IPS-20b (cell line): ENCODE measurements around the gene NAV3.

Source experiments
- H3K27ac ChIP-seq: one replicate; pipeline ENCODE4 v1.5.1; 2013; ENCODE audit warnings: low read length
- H3K27me3 ChIP-seq: 2 replicates; pipeline ENCODE4 v1.6.1; 2013; ENCODE audit warnings: mild to moderate bottlenecking, low read length, inconsistent platforms; ENCODE audit not compliant: insufficient read depth
- H3K36me3 ChIP-seq: 2 replicates; pipeline ENCODE4 v1.6.1; 2013; ENCODE audit warnings: low read depth, mild to moderate bottlenecking, inconsistent platforms, low read length, moderate library complexity; ENCODE audit not compliant: insufficient read depth
- H3K4me1 ChIP-seq: 2 replicates; pipeline ENCODE4 v1.6.1; 2013; ENCODE audit warnings: mild to moderate bottlenecking, control low read depth, inconsistent platforms, low read length, moderate library complexity; ENCODE audit not compliant: insufficient read depth
- H3K4me3 ChIP-seq: 2 replicates; pipeline ENCODE4 v1.5.1; 2013; ENCODE audit warnings: mild to moderate bottlenecking, low read length, inconsistent platforms
- H3K9ac ChIP-seq: 2 replicates; pipeline ENCODE4 v1.6.1; 2013; ENCODE audit warnings: low read depth, mild to moderate bottlenecking, inconsistent platforms, low read length, moderate library complexity
- H3K9me3 ChIP-seq: 2 replicates; pipeline ENCODE4 v1.6.1; 2013; ENCODE audit warnings: mild to moderate bottlenecking, low read depth, low read length, inconsistent platforms; ENCODE audit not compliant: insufficient read depth

Gene NAV3

GRCh38 chr12:77932216-77932615, 101.5 kb downstream of the NAV3 start:
- Histone ChIP-seq H3K4me1 (no peaks in the 10 kb centered on the region), H3K27ac (no peak overlapping the region), H3K4me3 (no peak overlapping the region), H3K27me3 (no peaks in the 10 kb centered on the region), H3K36me3 (no peaks in the 10 kb centered on the region), H3K9ac (no peak overlapping the region), H3K9me3 (no peaks in the 10 kb centered on the region)

GRCh38 chr12:77938301-77938700, 107.6 kb downstream of the NAV3 start:
- Histone ChIP-seq H3K9ac (no peak overlapping the region), H3K4me3 (no peak overlapping the region), H3K4me1 (no peaks in the 10 kb centered on the region), H3K27me3 (no peaks in the 10 kb centered on the region), H3K9me3 (no peaks in the 10 kb centered on the region), H3K36me3 (no peaks in the 10 kb centered on the region), H3K27ac (no peak overlapping the region)

DNA sequence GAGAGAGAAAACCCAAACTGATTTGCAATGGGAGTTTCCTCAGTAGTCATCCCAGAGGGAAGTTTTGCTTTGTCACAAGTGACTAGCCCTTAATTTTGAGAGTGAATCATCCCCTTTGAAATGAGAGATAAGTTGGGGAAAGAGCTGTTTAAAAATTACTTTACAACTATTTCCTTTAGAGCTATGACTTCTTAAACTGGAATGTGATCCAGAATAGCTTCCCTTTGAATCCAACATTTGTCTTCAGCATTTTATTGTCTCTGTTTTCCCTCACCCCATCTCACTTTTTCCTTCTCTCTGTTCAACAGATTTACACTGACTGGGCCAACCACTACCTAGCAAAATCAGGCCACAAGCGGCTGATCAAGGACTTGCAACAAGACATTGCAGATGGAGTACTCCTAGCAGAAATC, 109.3 kb downstream of the NAV3 start:
- Histone ChIP-seq H3K4me1 (no peaks in the 10 kb centered on the region), H3K9me3 (no peaks in the 10 kb centered on the region), H3K4me3 (no peak overlapping the region), H3K27me3 (no peaks in the 10 kb centered on the region), H3K27ac (no peak overlapping the region), H3K36me3 (no peaks in the 10 kb centered on the region), H3K9ac (no peak overlapping the region)

DNA sequence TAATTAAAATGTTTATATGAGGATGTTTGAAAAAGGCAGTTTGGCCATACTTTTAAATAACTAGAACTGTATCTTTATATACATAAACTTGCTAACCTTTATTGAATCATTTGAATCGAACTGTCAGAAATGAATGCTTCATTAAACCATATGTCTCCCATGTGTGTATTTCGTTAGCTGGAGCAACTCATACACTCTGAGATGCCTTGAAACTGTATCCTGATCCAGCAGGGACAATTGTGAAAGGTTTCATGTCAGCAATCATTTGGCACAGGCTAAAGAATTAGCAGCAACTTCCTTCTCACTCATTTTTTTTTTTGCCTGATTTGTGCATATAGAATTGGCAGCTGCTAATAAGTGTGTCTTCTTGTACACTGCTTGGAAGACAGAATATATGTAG, 109.9 kb downstream of the NAV3 start:
- Histone ChIP-seq H3K27ac (no peak overlapping the region), H3K36me3 (no peaks in the 10 kb centered on the region), H3K4me3 (no peak overlapping the region), H3K9ac (no peak overlapping the region), H3K4me1 (no peaks in the 10 kb centered on the region), H3K27me3 (no peaks in the 10 kb centered on the region), H3K9me3 (no peaks in the 10 kb centered on the region)

- no peak overlapping the region for H3K9ac ChIP-seq
- no peaks in the 10 kb centered on the region for H3K9me3 ChIP-seq
- H3K27ac ChIP-seq: no peak overlapping the region
- no peak overlapping the region for H3K4me3 ChIP-seq
- H3K27me3 ChIP-seq: no peaks in the 10 kb centered on the region
- H3K36me3 ChIP-seq: no peaks in the 10 kb centered on the region
- no peaks in the 10 kb centered on the region for H3K4me1 ChIP-seq
These were observed 110.7 kb downstream of the NAV3 start for GRCh38 chr12:77941401-77941800.

DNA sequence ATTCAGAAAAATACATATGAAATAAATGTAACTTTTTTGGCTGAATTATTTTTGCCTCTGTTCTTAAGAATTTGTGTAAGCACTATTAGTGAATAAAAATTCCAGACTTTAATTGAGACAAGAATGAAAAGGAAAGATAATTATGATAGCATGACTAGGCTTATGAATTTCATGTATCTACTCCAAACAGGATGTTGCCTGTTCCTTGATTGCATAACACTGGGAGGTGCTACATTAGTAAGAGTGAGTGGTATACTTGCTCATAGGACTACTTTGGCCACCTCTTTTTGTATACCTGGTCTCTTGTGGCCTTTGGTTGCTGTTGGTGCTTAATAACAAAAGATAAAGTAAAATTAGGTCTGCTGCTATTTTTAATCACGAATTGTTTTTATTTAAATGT, 112.8 kb downstream of the NAV3 start:
- no peak overlapping the region for H3K9ac ChIP-seq
- H3K36me3 ChIP-seq: no peaks in the 10 kb centered on the region
- H3K9me3 ChIP-seq: no peaks in the 10 kb centered on the region
- H3K4me3 ChIP-seq: no peak overlapping the region
- H3K27ac ChIP-seq: no peak overlapping the region
- H3K27me3 ChIP-seq: no peaks in the 10 kb centered on the region
- no peaks in the 10 kb centered on the region; the same call in 1 of the 2 replicates for H3K4me1 ChIP-seq

- Histone ChIP-seq H3K36me3 (no peaks in the 10 kb centered on the region), H3K27me3 (no peaks in the 10 kb centered on the region), H3K4me3 (no peak overlapping the region), H3K27ac (no peak overlapping the region), H3K9me3 (no peaks in the 10 kb centered on the region), H3K9ac (no peak overlapping the region), H3K4me1 (no peaks in the 10 kb centered on the region; the same call in 1 of the 2 replicates)
These were observed 115.9 kb downstream of the NAV3 start for GRCh38 chr12:77946541-77947061.

DNA sequence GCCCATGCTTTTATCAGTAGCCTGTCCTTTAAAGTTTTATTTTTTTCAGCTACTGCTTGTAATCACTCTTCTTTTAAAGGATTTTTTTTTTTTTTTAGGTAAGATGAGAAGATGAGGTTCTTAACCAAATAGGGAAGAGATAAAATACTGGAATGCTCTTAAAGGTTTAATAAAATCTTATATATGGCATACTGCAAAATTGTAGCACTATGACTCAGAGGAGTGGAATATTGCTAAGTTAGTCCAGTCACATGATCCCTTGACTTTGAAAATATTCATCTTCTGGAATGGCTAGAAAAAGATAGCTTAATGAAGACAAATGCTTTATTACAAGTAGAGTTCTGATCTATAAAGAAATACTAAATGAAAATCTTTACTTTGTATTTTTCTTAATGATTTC, 116.6 kb downstream of the NAV3 start:
- Histone ChIP-seq H3K9me3 (no peaks in the 10 kb centered on the region), H3K27ac (no peak overlapping the region), H3K4me3 (no peak overlapping the region), H3K9ac (no peak overlapping the region), H3K4me1 (no peaks in the 10 kb centered on the region; the same call in 1 of the 2 replicates), H3K36me3 (no peaks in the 10 kb centered on the region), H3K27me3 (no peaks in the 10 kb centered on the region)

- no peak overlapping the region for H3K9ac ChIP-seq
- H3K4me3 ChIP-seq: no peak overlapping the region
- H3K36me3 ChIP-seq: no peaks in the 10 kb centered on the region
- H3K4me1 ChIP-seq: no peaks in the 10 kb centered on the region; the same call in 1 of the 2 replicates
- no peak overlapping the region for H3K27ac ChIP-seq
- no peaks in the 10 kb centered on the region for H3K9me3 ChIP-seq
- H3K27me3 ChIP-seq: no peaks in the 10 kb centered on the region
These were observed 117.1 kb downstream of the NAV3 start for GRCh38 chr12:77947746-77948145.

DNA sequence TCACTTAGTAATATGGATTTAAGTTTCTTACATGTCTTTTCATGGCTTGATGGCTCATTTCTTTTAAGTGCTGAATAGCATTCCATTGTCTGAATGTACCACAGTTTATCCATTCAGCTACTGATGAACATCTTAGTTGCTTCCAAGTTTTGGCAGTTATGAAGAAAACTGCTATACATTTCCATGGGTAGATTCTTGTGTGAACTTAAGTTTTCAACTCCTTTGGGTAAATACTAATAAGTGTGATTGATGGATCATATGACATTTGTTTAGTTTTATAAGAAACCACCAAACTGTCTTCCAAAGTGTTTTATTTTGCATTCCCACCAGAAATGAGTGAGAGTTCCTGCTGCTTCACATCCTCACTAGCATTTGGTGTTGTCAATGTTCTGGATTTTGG, 119.2 kb downstream of the NAV3 start:
- no peaks in the 10 kb centered on the region for H3K9me3 ChIP-seq
- no peak overlapping the region for H3K9ac ChIP-seq
- no peaks in the 10 kb centered on the region for H3K36me3 ChIP-seq
- H3K27me3 ChIP-seq: no peaks in the 10 kb centered on the region
- no peak overlapping the region for H3K4me3 ChIP-seq
- no peak overlapping the region for H3K27ac ChIP-seq
- peaks cover 5% of the 10 kb centered on the region; the same call in 1 of the 2 replicates for H3K4me1 ChIP-seq

DNA sequence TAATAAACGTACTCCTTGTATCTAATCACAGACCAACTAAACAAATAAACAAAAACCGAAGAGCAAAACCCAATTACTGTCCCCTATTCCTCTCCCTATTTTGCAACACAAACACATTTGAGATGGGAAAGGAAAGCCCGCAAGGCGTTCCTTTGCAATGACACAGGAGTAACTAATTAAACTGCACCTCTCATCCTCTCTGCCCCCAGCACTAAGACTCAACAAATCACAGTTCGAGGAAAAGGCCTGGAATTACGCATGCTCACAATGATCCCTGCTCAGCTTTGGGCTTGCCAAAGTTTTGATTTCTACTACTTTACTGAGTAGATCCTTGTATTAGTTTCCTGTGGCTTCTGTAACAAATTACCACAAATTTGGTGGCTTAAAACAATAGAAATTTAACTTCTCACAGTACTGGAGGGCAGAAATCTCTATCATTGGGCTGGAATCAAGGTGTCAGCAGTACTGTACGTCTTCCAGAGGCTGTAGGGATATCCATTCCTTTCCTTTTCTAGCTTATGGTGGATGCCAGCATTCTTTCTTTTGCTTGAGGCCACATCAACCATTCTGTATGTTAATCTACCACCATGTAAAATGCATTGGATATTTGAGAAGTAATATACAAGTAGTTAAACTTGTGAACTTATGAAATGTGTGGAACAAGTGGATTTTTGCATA, 123.0 kb downstream of the NAV3 start:
- Histone ChIP-seq H3K27ac (no peak overlapping the region), H3K9me3 (no peaks in the 10 kb centered on the region), H3K4me3 (no peak overlapping the region), H3K27me3 (no peaks in the 10 kb centered on the region), H3K9ac (no peak overlapping the region), H3K36me3 (no peaks in the 10 kb centered on the region), H3K4me1 (peaks cover 5% of the 10 kb centered on the region; the same call in 1 of the 2 replicates)

GRCh38 chr12:77954206-77954555, 123.5 kb downstream of the NAV3 start:
- Histone ChIP-seq H3K27ac (no peak overlapping the region), H3K36me3 (no peaks in the 10 kb centered on the region), H3K4me1 (peaks cover 5% of the 10 kb centered on the region; the same call in 1 of the 2 replicates), H3K4me3 (no peak overlapping the region), H3K9me3 (no peaks in the 10 kb centered on the region), H3K9ac (no peak overlapping the region), H3K27me3 (no peaks in the 10 kb centered on the region)
